Neural cell (in vitro differentiated cells): ENCODE data around the gene MFSD2A. TPM values are rescaled to one million over a fixed set of nuclear protein-coding genes. Genes with fewer than 3 reads are reported as not detected.

Experiments
- H2AFZ ChIP-seq: fragments of 200-600, 300-800 bp; sonication (generic), shearing (Covaris generic); 2 replicates; pipeline ENCODE4 v1.6.0; 2014; ENCODE audit warnings: low read depth, mild to moderate bottlenecking, antibody characterized with exemption, low read length, moderate library complexity
- H3F3A ChIP-seq: fragments of 200-600 bp; shearing (Covaris generic); 2 replicates; pipeline ENCODE4 v1.6.1; 2016; ENCODE audit warnings: mild to moderate bottlenecking, moderate library complexity, mixed read lengths, antibody characterized with exemption, low read length; ENCODE audit not compliant: insufficient read depth, poor library complexity, severe bottlenecking
- H3K27ac ChIP-seq: fragments of 200-600, 300-800 bp; sonication (generic), shearing (Covaris generic); 2 replicates; pipeline ENCODE4 v1.5.1; 2014; ENCODE audit warnings: mild to moderate bottlenecking, low read length, moderate library complexity
- H3K27me3 ChIP-seq: fragments of 300-800, 200-600 bp; sonication (generic), shearing (Covaris generic); 2 replicates; pipeline ENCODE4 v1.6.0; 2014; ENCODE audit warnings: mild to moderate bottlenecking, low read depth, low read length, moderate library complexity; ENCODE audit not compliant: insufficient read depth
- H3K36me3 ChIP-seq: fragments of 300-800, 200-600 bp; sonication (generic), shearing (Covaris generic); 2 replicates; pipeline ENCODE4 v1.5.1; 2014; ENCODE audit warnings: mild to moderate bottlenecking, antibody characterized with exemption, low read length, moderate library complexity; ENCODE audit not compliant: insufficient read depth
- H3K4me2 ChIP-seq: fragments of 300-800, 200-600 bp; sonication (generic), shearing (Covaris generic); 2 replicates; pipeline ENCODE4 v1.6.0; 2014; ENCODE audit warnings: mild to moderate bottlenecking, low read length
- H3K4me3 ChIP-seq: fragments of 300-800, 200-600 bp; sonication (generic), shearing (Covaris generic); 2 replicates; pipeline ENCODE4 v1.5.1; 2014; ENCODE audit warnings: mild to moderate bottlenecking, low read length, moderate library complexity
- H3K79me2 ChIP-seq: fragments of 200-600 bp; shearing (Covaris generic); replicated peaks from 2 replicates; pipeline ENCODE4 v1.6.0; 2014; ENCODE audit warnings: mild to moderate bottlenecking, low read length, moderate library complexity; ENCODE audit not compliant: insufficient read depth
- H3K9ac ChIP-seq: fragments of 300-800, 200-600 bp; sonication (generic), shearing (Covaris generic); 2 replicates; pipeline ENCODE4 v1.6.1; 2016; ENCODE audit warnings: mild to moderate bottlenecking, low read length, mixed read lengths
- H3K9me2 ChIP-seq: fragments of 200-600 bp; shearing (Covaris generic); 2 replicates; pipeline ENCODE4 v1.6.1; 2016; ENCODE audit warnings: mild to moderate bottlenecking, low read length, mixed read lengths; ENCODE audit not compliant: insufficient read depth
- H3K9me3 ChIP-seq: fragments of 200-600, 300-800 bp; sonication (generic), shearing (Covaris generic); 2 replicates; pipeline ENCODE4 v1.6.1; 2016; ENCODE audit warnings: mild to moderate bottlenecking, mixed run types, low read length, moderate library complexity, mixed read lengths
- H4K20me1 ChIP-seq: fragments of 200-600 bp; shearing (Covaris generic); 2 replicates; pipeline ENCODE4 v1.6.1; 2016; ENCODE audit warnings: mild to moderate bottlenecking, mixed run types; ENCODE audit not compliant: insufficient read depth
- CTCF ChIP-seq: fragments of 450-650 bp; IDR thresholded peaks from 2 replicates; pipeline ENCODE4 v1.5.1; 2014; ENCODE audit warnings: antibody characterized with exemption, mild to moderate bottlenecking, moderate library complexity; ENCODE audit not compliant: poor library complexity, severe bottlenecking
- EP300 ChIP-seq: fragments of 450-650 bp; conservative IDR thresholded peaks from 2 replicates; pipeline ENCODE4 v1.6.1; 2014; ENCODE audit warnings: antibody characterized with exemption, mild to moderate bottlenecking, moderate library complexity; ENCODE audit not compliant: poor library complexity, severe bottlenecking
- EZH2 ChIP-seq: fragments of 200-600, 300-800 bp; shearing (Covaris generic), sonication (generic); IDR thresholded peaks from 2 replicates; pipeline ENCODE4 v1.6.1; 2014; ENCODE audit warnings: antibody characterized with exemption, low read length, borderline replicate concordance, mild to moderate bottlenecking; ENCODE audit not compliant: insufficient read depth, poor library complexity, severe bottlenecking
- MXI1 ChIP-seq: fragments of 450-650 bp; conservative IDR thresholded peaks from 2 replicates; pipeline ENCODE4 v1.6.1; 2014; ENCODE audit warnings: antibody characterized with exemption, mild to moderate bottlenecking; ENCODE audit not compliant: poor library complexity, severe bottlenecking
- POLR2AphosphoS5 ChIP-seq: IDR thresholded peaks from 2 replicates; pipeline ENCODE4 v1.6.1; 2012
- RAD21 ChIP-seq: fragments of 450-650 bp; conservative IDR thresholded peaks from 2 replicates; pipeline ENCODE4 v1.6.1; 2014; ENCODE audit warnings: antibody characterized with exemption, mild to moderate bottlenecking, moderate library complexity
- REST ChIP-seq: IDR thresholded peaks from 2 replicates; pipeline ENCODE4 v1.6.1; 2012; ENCODE audit warnings: borderline replicate concordance
- SMC3 ChIP-seq: fragments of 450-650 bp; conservative IDR thresholded peaks from 2 replicates; pipeline ENCODE4 v1.6.1; 2014; ENCODE audit warnings: antibody characterized with exemption, mild to moderate bottlenecking, moderate library complexity; ENCODE audit not compliant: poor library complexity
- TAF1 ChIP-seq: IDR thresholded peaks from 2 replicates; pipeline ENCODE4 v1.6.1; 2012; ENCODE audit warnings: low read depth
- polyA plus RNA-seq: library from polyadenylated mRNA; depleted of rRNA; stranded (reverse); fragments of >200 nt; gene quantifications from 2 replicates; pipeline ENCODE4 v1.2.3, GENCODE V29; 2014

The MFSD2A gene
- polyA plus RNA-seq, 1 donor from 2014 or later = 7.0 TPM

- Histone ChIP-seq H3K36me3 (no peaks in the 10 kb centered on the region), H3K9me2 (no peaks in the 10 kb centered on the region), H3K4me2 (no peak overlapping the region), H3K79me2 (no peaks in the 10 kb centered on the region), H2AFZ (no peak overlapping the region), H4K20me1 (no peaks in the 10 kb centered on the region), H3K27ac (no peak overlapping the region), H3K9me3 (no peaks in the 10 kb centered on the region), H3K27me3 (no peaks in the 10 kb centered on the region), H3K4me3 (no peak overlapping the region), H3K9ac (no peak overlapping the region), H3F3A (no peaks in the 10 kb centered on the region)
- no peak for TF ChIP-seq TAF1
- no peak for TF ChIP-seq CTCF
- TF ChIP-seq SMC3 = no peak
- no peak for TF ChIP-seq RAD21
- TF ChIP-seq POLR2AphosphoS5 = no peak
- no peak for TF ChIP-seq REST
- TF ChIP-seq EZH2 = no peak
- TF ChIP-seq EP300 = no peak
- no peak for TF ChIP-seq MXI1
These were observed 30.0 kb downstream of the MFSD2A start for GRCh38 chr1:39984951-39985350.

GRCh38 chr1:39987869-39988268 lies 32.9 kb downstream of the MFSD2A start:
- Histone ChIP-seq H2AFZ (no peak overlapping the region), H3K27ac (no peak overlapping the region), H3K4me3 (no peak overlapping the region)

More at GRCh38 chr1:39987869-39988268, 32.9 kb downstream of the MFSD2A start:
- H3K79me2 ChIP-seq = no peaks in the 10 kb centered on the region
- no peaks in the 10 kb centered on the region for H3K9me3 ChIP-seq
- TF ChIP-seq EP300 (no peak), EZH2 (no peak), RAD21 (no peak), SMC3 (no peak), TAF1 (no peak), POLR2AphosphoS5 (no peak), MXI1 (no peak), CTCF (no peak), REST (no peak)
- no peaks in the 10 kb centered on the region for H4K20me1 ChIP-seq
- no peak overlapping the region for H3K9ac ChIP-seq
- H3K9me2 ChIP-seq = no peaks in the 10 kb centered on the region
- H3K4me2 ChIP-seq = no peak overlapping the region
- no peaks in the 10 kb centered on the region for H3K27me3 ChIP-seq
- H3F3A ChIP-seq = no peaks in the 10 kb centered on the region
- no peaks in the 10 kb centered on the region for H3K36me3 ChIP-seq
